Mammary epithelial cell (primary cell): Measurements from ENCODE around the gene SENP1.

Source experiments
- CTCF ChIP-seq, 2 donors: IDR thresholded peaks in 1 of 2; conservative IDR thresholded peaks in 1 of 2; 2 replicates each; pipeline ENCODE4 v1.5.1; 2011 to 2012; ENCODE audit warnings: inconsistent platforms in 2 of 2, low read length in 2 of 2, mild to moderate bottlenecking in 2 of 2, control low read depth in 1 of 2, low read depth in 1 of 2; ENCODE audit not compliant: insufficient read depth in 1 of 2; ENCODE audit errors: extremely low read depth in 1 of 2
- EZH2 ChIP-seq: IDR thresholded peaks from 2 replicates; pipeline ENCODE4 v1.6.1; 2012; ENCODE audit warnings: low read length, inconsistent platforms, borderline replicate concordance

- TF ChIP-seq CTCF (conservative IDR thresholded peaks at IDR 0.05 in 1 of 2, IDR thresholded peaks at IDR 0.05 in 1 of 2; ENCODE audit: extremely low read depth in 1 of 2, insufficient read depth in 1 of 2, low read depth in 1 of 2, low read length in 2 of 2) (no peak), EZH2 (no peak)
Measured at GRCh38 chr12:48022180-48022521, 83.7 kb downstream of the SENP1 start.
